Hepatocyte (in vitro differentiated cells): Measurements from ENCODE around the gene CUZD1. TPM values are rescaled to one million over a fixed set of nuclear protein-coding genes. Genes with fewer than 3 reads are reported as not detected.

Experiments
- DNase-seq: peaks from one replicate; pipeline ENCODE4 v3.0.0-alpha.2; 2016; ENCODE audit warnings: low spot score
- H2AFZ ChIP-seq: fragments of 200-600 bp; sonication (generic); 2 replicates; pipeline ENCODE4 v1.6.0; 2016; ENCODE audit warnings: antibody characterized with exemption, mild to moderate bottlenecking
- H3K27ac ChIP-seq: fragments of 200-600 bp; sonication (generic); 2 replicates; pipeline ENCODE4 v1.5.1; 2016; ENCODE audit warnings: mild to moderate bottlenecking
- H3K27me3 ChIP-seq: fragments of 200-600 bp; sonication (generic); 2 replicates; pipeline ENCODE4 v1.6.1; 2016
- H3K36me3 ChIP-seq: fragments of 200-600 bp; sonication (generic); replicated peaks from 2 replicates; pipeline ENCODE4 v1.5.1; 2016; ENCODE audit warnings: low read depth; ENCODE audit not compliant: insufficient read depth
- H3K4me1 ChIP-seq: fragments of 200-600 bp; sonication (generic); 2 replicates; pipeline ENCODE4 v1.5.1; 2016; ENCODE audit warnings: mild to moderate bottlenecking, moderate library complexity; ENCODE audit not compliant: insufficient read depth
- H3K4me2 ChIP-seq: fragments of 200-600 bp; sonication (generic); 2 replicates; pipeline ENCODE4 v1.6.0; 2016
- H3K4me3 ChIP-seq: fragments of 200-600 bp; sonication (generic); 2 replicates; pipeline ENCODE4 v1.5.1; 2016; ENCODE audit warnings: mild to moderate bottlenecking
- H3K79me2 ChIP-seq: fragments of 200-600 bp; sonication (generic); 2 replicates; pipeline ENCODE4 v1.6.0; 2017; ENCODE audit warnings: mild to moderate bottlenecking
- H3K9me2 ChIP-seq: fragments of 200-600 bp; sonication (generic); replicated peaks from 2 replicates; pipeline ENCODE4 v1.6.0; 2017; ENCODE audit warnings: mild to moderate bottlenecking; ENCODE audit not compliant: insufficient read depth
- H3K9me3 ChIP-seq: fragments of 200-600 bp; sonication (generic); 2 replicates; pipeline ENCODE4 v1.5.1; 2016; ENCODE audit warnings: low read depth, mild to moderate bottlenecking
- H4K20me1 ChIP-seq: fragments of 200-600 bp; sonication (generic); 2 replicates; pipeline ENCODE4 v1.6.0; 2016; ENCODE audit warnings: mild to moderate bottlenecking; ENCODE audit not compliant: insufficient read depth, poor library complexity, severe bottlenecking
- CTCF ChIP-seq: fragments of 200-600 bp; sonication (generic); IDR thresholded peaks from 2 replicates; pipeline ENCODE4 v1.5.1; 2016; ENCODE audit warnings: antibody characterized with exemption, mild to moderate bottlenecking; ENCODE audit not compliant: poor library complexity
- EZH2 ChIP-seq: fragments of 200-600 bp; sonication (generic); IDR thresholded peaks from 2 replicates; pipeline ENCODE4 v1.6.1; 2016; ENCODE audit warnings: antibody characterized with exemption, mild to moderate bottlenecking, borderline replicate concordance
- EZH2phosphoT487 ChIP-seq: fragments of 200-600 bp; sonication (generic); IDR thresholded peaks from one replicate; pipeline ENCODE4 v1.6.1; 2018; ENCODE audit warnings: antibody characterized with exemption, mild to moderate bottlenecking, low read depth, moderate library complexity; ENCODE audit not compliant: unreplicated experiment, severe bottlenecking
- WGBS: methylation state at CpG from one replicate; pipeline ENCODE4 v1.1.6; 2016; ENCODE audit warnings: low lambda C conversion rate; ENCODE audit errors: missing lambda C conversion rate; 5-methylcytosine and 5-hydroxymethylcytosine counted together
- polyA plus RNA-seq: library from polyadenylated mRNA; unstranded; fragments of >200 nt; fragmentation: Nextera tagmentation; extraction: Ambion mirVana; gene quantifications from 2 replicates; pipeline ENCODE4 v1.2.1, GENCODE V29; 2016
- total RNA-seq: library from RNA; depleted of rRNA; stranded (reverse); fragments of >200 nt; gene quantifications from 2 replicates; pipeline ENCODE4 v1.2.3, GENCODE V29; 2014

Gene CUZD1
- total and polyA plus RNA-seq, 2 experiments from 2014 or later = not detected

- no peak for TF ChIP-seq CTCF
- no peak for TF ChIP-seq EZH2phosphoT487
- TF ChIP-seq EZH2 = no peak
- H3K27ac ChIP-seq = no peak overlapping the region
- WGBS = 89% methylated on average over 2 of the region's 2 CpGs
- DNase-seq = no peak
- no peak overlapping the region for H2AFZ ChIP-seq
- H3K4me2 ChIP-seq = no peak overlapping the region
- no peaks in the 10 kb centered on the region for H3K4me1 ChIP-seq
- no peaks in the 10 kb centered on the region for H3K79me2 ChIP-seq
- no peaks in the 10 kb centered on the region for H3K27me3 ChIP-seq
- H3K36me3 ChIP-seq = no peaks in the 10 kb centered on the region
- no peak overlapping the region for H3K4me3 ChIP-seq
- no peaks in the 10 kb centered on the region for H3K9me2 ChIP-seq
- no peaks in the 10 kb centered on the region for H4K20me1 ChIP-seq
- no peaks in the 10 kb centered on the region for H3K9me3 ChIP-seq
Measured at GRCh38 chr10:122814493-122814892, 31.2 kb downstream of the CUZD1 start.

- Histone ChIP-seq H2AFZ (no peak overlapping the region), H3K36me3 (no peaks in the 10 kb centered on the region), H3K27ac (no peak overlapping the region), H3K9me2 (no peaks in the 10 kb centered on the region), H4K20me1 (no peaks in the 10 kb centered on the region), H3K27me3 (no peaks in the 10 kb centered on the region), H3K9me3 (no peaks in the 10 kb centered on the region), H3K4me1 (no peaks in the 10 kb centered on the region), H3K79me2 (no peaks in the 10 kb centered on the region), H3K4me3 (no peak overlapping the region), H3K4me2 (no peak overlapping the region)
- 85% methylated on average over 4 of the region's 4 CpGs for WGBS
- TF ChIP-seq EZH2phosphoT487 (no peak), EZH2 (no peak), CTCF (no peak)
- DNase-seq = no peak
Measured at GRCh38 chr10:122812751-122813150, 32.9 kb downstream of the CUZD1 start.

GRCh38 chr10:122802282-122802681 is 43.4 kb downstream of the CUZD1 start:
- no peaks in the 10 kb centered on the region for H3K36me3 ChIP-seq
- no peak for TF ChIP-seq EZH2phosphoT487
- no peak for TF ChIP-seq CTCF
- TF ChIP-seq EZH2 = no peak
- no peaks in the 10 kb centered on the region for H3K27me3 ChIP-seq
- H2AFZ ChIP-seq = no peak overlapping the region
- no peak overlapping the region for H3K4me2 ChIP-seq
- no peak for DNase-seq
- no peaks in the 10 kb centered on the region for H3K9me2 ChIP-seq
- no peaks in the 10 kb centered on the region for H3K79me2 ChIP-seq
- no peaks in the 10 kb centered on the region for H4K20me1 ChIP-seq
- no peak overlapping the region for H3K27ac ChIP-seq
- H3K4me1 ChIP-seq = no peaks in the 10 kb centered on the region
- H3K4me3 ChIP-seq = no peak overlapping the region
- 92% methylated on average over 6 of the region's 7 CpGs for WGBS
- H3K9me3 ChIP-seq = no peaks in the 10 kb centered on the region
